Measurements from ENCODE around the gene TBC1D10B. TPM values are rescaled to one million over a fixed set of nuclear protein-coding genes. Genes with fewer than 3 reads are reported as not detected.
"Not testable (repeated sequence)": the region's sequence is repeated elsewhere in the genome, so short reads cannot be mapped to it uniquely, and the experiment has no call there.

The TBC1D10B gene
- total RNA-seq, 1 donor from 2014 or later: 71.1 TPM

GRCh38 chr16:30338715-30339114, 31.6 kb downstream of the TBC1D10B start:
- intact Hi-C loops (cut with micrococcal nuclease): loop anchor here (5.0 to 10.0 kb wide), 2 partner anchors 316 to 584 kb away; partner anchors contain the start of genes FBRS, FBXL19 and PRR14

GRCh38 chr16:30337964-30338357, 32.3 kb downstream of the TBC1D10B start:
- intact Hi-C loops (cut with micrococcal nuclease): loop anchor here (5.0 to 10.0 kb wide), 2 partner anchors 317 to 584 kb away; partner anchors contain the start of genes FBRS, FBXL19 and PRR14

GRCh38 chr16:30335598-30336474, 34.5 kb downstream of the TBC1D10B start:
- intact Hi-C loops (cut with micrococcal nuclease): loop anchor here (1.0 to 10.0 kb wide), 6 partner anchors 19 to 586 kb away; partner anchors contain the start of genes CD2BP2, FBRS, FBXL19 and PRR14

- intact Hi-C loops (cut with micrococcal nuclease): loop anchor here (1.0 to 10.0 kb wide), 6 partner anchors 20 to 587 kb away; partner anchors contain the start of genes CD2BP2, FBRS, FBXL19 and PRR14
Observed at GRCh38 chr16:30335028-30335597, 35.2 kb downstream of the TBC1D10B start.

- intact Hi-C loops (cut with micrococcal nuclease): loop anchor here (1.0 to 10.0 kb wide), 2 partner anchors 193 to 320 kb away; partner anchors contain the start of genes FBRS and PRR14
Observed at GRCh38 chr16:30334473-30334989, 35.8 kb downstream of the TBC1D10B start.

GRCh38 chr16:30324220-30324619, 46.1 kb downstream of the TBC1D10B start:
- intact Hi-C loops (cut with micrococcal nuclease): not testable (repeated sequence)

- intact Hi-C loops (cut with micrococcal nuclease): not testable (repeated sequence)
Observed at GRCh38 chr16:30318647-30319046, 51.6 kb downstream of the TBC1D10B start.

- intact Hi-C loops (cut with micrococcal nuclease): not testable (repeated sequence)
Observed at GRCh38 chr16:30310937-30311336, 59.4 kb downstream of the TBC1D10B start.

- intact Hi-C loops (cut with micrococcal nuclease): not testable (repeated sequence)
Observed at GRCh38 chr16:30309255-30309654, 61.0 kb downstream of the TBC1D10B start.

Other genes starting within 250 kb of the TBC1D10B start
- 65.5 and 68.9 TPM in 2 replicates for gene MAPK3, start 247.3 kb downstream of the TBC1D10B start, total RNA-seq
- 1,802 and 1,829 TPM in 2 replicates for gene CORO1A, start 186.9 kb downstream of the TBC1D10B start, total RNA-seq
- gene BOLA2B, start 176.8 kb downstream of the TBC1D10B start, total RNA-seq: 183 and 188 TPM in 2 replicates
- gene SLX1A, start 176.6 kb downstream of the TBC1D10B start, total RNA-seq: 57.3 and 64.3 TPM in 2 replicates
- gene SULT1A3, start 171.2 kb downstream of the TBC1D10B start, total RNA-seq: 29.2 and 31.7 TPM in 2 replicates
- 10.8 and 19.5 TPM in 2 replicates for gene NPIPB13, start 122.0 kb downstream of the TBC1D10B start, total RNA-seq
- gene CD2BP2, start 15.2 kb downstream of the TBC1D10B start, total RNA-seq: 84.1 and 88.8 TPM in 2 replicates
- not detected in 2 replicates for gene MYL11, start 4.3 kb upstream of the TBC1D10B start, total RNA-seq
- 355 and 356 TPM in 2 replicates for gene SEPTIN1, start 12.1 kb upstream of the TBC1D10B start, total RNA-seq
- gene ZNF48, start 24.9 kb upstream of the TBC1D10B start, total RNA-seq: 17.2 and 18.0 TPM in 2 replicates
- 4.9 and 5.9 TPM in 2 replicates for gene ZNF771, start 37.1 kb upstream of the TBC1D10B start, total RNA-seq
- 76.4 and 78.5 TPM in 2 replicates for gene DCTPP1, start 59.5 kb upstream of the TBC1D10B start, total RNA-seq
- 73.8 and 77.3 TPM in 2 replicates for gene SEPHS2, start 75.4 kb upstream of the TBC1D10B start, total RNA-seq
- gene ITGAL, start 102.2 kb upstream of the TBC1D10B start, total RNA-seq: 660 and 669 TPM in 2 replicates
- 6.7 and 6.9 TPM in 2 replicates for gene ZNF768, start 156.1 kb upstream of the TBC1D10B start, total RNA-seq
- gene ZNF747, start 164.4 kb upstream of the TBC1D10B start, total RNA-seq: 13.8 and 14.1 TPM in 2 replicates
- gene ZNF764, start 187.9 kb upstream of the TBC1D10B start, total RNA-seq: 21.2 and 22.5 TPM in 2 replicates
- gene ZNF688, start 201.2 kb upstream of the TBC1D10B start, total RNA-seq: 13.2 and 13.6 TPM in 2 replicates
- gene ZNF785, start 215.2 kb upstream of the TBC1D10B start, total RNA-seq: 21.5 and 22.4 TPM in 2 replicates
- 13.5 and 13.7 TPM in 2 replicates for gene ZNF689, start 239.9 kb upstream of the TBC1D10B start, total RNA-seq